Ecto neural progenitor cell (in vitro differentiated cells): ENCODE results near the gene MRPS18B.

Experiments
- DNase-seq: peaks from one replicate; pipeline ENCODE4 v3.0.0-alpha.2; 2018; ENCODE audit warnings: low spot score

The MRPS18B gene

DNA sequence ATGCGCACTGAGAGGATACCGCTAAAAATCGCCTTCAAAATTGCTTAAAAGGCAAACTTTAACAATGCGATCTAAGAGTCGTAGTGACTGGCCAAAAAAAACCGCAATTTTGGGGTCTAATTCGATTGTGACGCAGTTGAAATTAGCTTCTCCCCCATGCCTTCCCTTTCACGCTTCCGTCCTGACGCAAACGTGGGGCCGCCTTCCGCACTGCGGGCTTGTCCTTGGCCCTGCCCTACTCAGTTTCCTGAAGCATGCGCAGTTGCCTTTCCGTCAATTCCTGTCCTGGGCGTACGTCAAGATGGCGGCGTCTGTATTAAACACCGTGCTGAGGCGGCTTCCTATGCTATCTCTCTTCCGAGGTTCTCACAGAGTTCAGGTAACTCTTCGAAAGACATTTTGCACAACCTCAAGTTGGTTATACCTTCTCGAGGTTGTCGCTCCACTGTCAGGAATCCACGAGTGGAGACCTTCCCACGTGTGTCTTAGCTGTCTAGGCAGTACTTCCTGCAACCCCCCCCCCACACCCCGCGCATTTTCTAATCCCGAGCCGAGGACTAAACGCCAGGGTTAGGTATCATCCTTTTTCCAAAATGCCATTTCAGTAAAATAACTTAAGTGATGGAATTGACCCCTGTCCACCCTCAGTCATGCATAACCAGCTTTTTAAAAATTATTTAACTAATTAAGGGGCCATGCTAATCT lies at the start of gene MRPS18B:
Gene MRPS18B, plus strand, starts transcription at position 276 of the 705 bp plus-strand sequence. Its CDS starts 26 bp downstream, at position 302.
- DNase-seq = peak; percentile 95

DNA sequence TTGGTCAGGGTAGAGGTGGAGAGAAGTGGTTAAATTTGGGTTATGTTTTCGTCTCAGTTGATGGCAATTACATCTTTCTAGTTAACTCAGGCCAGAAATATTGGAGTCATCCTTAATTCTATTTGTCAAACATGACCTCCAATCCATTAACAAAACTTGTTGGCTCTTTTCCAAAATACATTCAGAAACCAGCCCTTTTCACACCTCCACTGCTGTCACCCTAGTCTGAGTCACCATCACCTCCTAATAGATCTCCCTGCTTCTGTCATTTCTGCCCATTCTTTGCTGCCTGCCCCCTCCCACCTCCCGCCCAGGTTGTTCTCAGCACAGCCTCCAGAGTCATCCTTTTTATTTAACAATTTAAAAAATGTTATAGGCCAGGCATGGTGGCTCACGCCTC lies 49.4 kb upstream of the MRPS18B start:
- DNase-seq = no peak

DNA sequence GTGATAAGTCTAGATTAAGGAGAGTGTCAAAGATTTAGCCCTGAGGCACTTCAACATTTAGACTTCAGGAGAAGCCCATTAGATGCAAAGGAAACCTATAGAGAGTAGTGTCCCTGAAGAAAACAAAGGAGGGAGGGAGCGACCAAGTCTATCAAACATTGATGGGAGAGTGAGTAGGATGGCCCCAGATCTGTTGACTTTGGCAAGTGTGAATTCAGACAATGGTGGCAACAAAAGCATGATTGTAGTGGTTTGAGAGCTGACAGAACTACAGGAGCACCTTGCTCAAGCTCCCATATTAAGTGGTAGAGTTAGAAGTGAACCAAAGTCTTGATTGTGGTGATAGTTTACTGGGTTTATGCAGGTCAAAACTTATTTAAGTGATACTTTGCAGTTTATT lies 47.4 kb upstream of the MRPS18B start:
- DNase-seq = no peak

DNA sequence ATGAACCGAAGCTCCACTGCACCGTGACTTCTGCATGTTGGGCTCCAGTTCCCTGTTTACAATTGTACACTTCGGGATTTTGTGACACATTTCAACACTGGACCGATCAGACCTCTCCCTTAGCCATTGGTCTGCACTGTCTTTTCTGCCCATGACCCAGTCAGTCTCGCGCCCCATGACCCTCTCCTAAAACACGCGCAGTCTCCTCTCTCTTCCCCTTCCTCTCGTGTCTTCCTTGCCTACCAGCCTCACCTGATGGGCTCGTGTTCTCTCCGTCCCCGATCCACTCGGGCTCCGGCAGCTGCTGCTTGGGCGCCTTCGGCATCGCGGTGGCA lies 46.9 kb upstream of the MRPS18B start:
- DNase-seq = no peak

DNA sequence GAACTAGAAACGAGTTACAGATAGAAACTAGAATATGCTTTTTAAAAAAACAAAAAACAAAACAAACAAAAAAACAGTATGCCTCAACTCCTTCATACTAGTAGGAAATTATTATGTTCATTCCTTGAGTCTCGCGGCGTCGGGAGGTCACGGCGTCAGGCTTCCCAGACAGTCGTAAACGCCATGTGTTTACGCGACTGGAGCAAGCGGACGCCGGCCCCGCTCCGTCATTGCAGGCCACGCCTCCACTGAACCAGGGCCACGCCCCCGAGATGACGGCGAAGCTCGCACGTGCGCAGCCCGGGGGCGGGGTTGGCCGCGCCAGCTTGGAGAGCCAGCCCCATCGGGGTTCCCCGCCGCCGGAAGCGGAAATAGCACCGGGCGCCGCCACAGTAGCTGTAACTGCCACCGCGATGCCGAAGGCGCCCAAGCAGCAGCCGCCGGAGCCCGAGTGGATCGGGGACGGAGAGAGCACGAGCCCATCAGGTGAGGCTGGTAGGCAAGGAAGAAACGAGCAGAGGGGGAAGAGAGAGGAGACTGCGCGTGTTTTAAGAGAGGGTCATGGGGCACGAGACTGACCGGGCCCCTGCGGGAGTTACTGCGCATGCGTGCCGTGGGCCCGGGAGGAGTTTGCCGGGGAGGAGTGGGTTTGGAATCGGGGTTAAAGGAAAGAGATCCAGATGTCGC lies 46.4 kb upstream of the MRPS18B start, which contains the start of gene ABCF1:
Gene ABCF1, plus strand, starts transcription at position 368 of the 687 bp plus-strand sequence. Its CDS starts 46 bp downstream, at position 414.
- peak; percentile 99 for DNase-seq

DNA sequence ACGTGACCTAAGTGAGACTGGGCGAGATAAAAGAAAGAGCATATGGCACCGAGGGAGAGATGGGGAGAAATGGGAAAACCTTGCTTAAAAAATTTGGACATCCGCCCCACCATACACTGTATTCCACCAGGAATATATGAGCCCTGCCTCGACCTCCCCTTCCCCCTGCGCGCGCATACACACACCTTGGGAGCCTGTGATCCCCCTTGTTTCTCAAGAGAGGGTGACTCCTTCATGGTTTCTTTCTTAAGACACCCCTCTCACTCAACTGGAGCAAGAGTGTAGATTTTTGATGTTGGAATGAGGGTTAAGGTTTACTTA lies 45.9 kb upstream of the MRPS18B start:
- DNase-seq = no peak

DNA sequence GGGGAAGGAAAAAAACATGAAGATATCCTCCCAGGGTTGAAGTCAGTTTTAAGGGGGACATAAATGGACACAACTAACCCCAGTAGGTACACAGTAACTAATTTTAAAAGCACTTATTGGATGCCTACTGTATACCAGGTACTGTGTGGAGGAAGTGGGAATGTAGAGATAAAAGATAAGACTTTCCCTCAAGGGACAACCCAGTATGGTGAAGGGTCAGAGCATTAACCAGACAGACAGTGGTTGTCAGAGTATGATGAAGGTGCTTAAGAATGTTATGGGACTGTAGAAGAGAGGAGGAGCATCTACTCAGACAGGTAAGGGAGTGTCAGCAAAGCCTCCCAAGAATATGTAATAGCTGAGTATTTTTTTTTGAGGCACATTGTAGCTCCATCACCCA lies 45.5 kb upstream of the MRPS18B start:
- no peak for DNase-seq

DNA sequence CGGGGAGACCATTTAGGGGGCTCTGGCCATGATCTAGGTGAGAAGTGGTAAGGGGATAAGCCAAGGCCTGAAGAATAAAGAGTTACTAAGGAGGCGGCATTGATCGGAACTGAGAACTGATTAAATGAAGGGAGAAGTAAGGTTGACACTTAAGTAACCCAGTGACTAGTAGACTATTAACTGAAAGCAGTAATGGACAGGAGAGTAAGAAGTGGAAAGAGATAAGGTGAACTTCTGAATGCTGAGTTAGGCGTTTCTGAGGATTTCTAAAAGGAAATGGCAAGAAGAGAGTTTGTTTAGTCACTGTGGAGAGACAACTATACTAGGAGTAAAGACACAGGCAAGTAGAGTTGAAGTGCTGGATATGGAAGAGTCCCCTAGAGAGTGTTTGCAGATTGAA lies 44.5 kb upstream of the MRPS18B start:
- no peak for DNase-seq

DNA sequence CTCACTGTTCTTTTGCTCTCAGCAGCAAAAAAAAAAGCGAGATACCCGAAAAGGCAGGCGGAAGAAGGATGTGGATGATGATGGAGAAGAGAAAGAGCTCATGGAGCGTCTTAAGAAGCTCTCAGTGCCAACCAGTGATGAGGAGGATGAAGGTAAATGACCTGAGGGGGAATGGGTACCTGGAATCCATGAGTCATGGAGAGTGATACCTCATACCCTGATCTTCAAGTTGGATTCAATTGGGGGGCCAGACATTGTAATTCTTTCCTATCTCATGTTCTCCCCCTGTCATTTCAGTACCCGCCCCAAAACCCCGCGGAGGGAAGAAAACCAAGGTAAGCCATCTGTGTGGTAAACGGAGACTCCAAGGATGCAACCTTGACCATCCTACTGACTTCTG lies 39.6 kb upstream of the MRPS18B start:
- no peak for DNase-seq

DNA sequence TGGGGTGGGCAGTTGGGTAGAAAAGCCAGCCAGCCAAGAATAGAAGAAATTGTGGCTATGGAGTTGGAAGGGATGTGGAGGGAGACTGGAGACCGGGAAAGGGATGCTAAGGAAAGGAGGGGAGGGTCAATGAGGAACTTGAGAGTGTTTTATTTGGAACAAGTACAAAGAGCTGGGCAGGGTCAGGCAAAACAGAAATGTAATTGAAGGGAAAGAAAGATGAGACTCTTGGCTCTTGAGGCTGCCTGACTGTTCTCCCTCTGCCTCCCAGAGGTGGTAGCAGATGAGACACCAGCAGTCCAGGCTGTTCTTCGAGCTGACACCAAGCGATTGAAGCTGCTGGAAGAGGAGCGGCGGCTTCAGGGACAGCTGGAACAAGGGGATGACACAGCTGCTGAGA lies 33.7 kb upstream of the MRPS18B start:
- no peak for DNase-seq

DNA sequence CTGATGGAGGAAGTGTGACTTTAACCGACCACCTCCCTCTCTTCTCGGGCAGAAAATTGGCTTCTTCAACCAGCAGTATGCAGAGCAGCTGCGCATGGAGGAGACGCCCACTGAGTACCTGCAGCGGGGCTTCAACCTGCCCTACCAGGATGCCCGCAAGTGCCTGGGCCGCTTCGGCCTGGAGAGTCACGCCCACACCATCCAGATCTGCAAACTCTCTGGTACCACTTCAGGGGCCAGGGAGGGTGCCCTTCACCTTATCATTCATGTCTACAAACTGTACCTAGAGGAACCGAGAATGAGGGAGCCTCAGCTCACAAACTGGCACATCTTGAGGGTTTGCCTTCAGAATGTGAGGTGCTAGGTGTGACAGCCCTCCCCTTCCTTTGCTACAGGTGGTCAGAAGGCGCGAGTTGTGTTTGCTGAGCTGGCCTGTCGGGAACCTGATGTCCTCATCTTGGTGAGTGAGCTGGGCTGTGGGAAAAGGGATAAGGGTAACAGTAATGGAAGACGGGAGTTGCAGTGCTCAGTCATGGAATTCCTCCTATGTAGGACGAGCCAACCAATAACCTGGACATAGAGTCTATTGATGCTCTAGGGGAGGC lies 27.8 kb upstream of the MRPS18B start:
- no peak for DNase-seq

DNA sequence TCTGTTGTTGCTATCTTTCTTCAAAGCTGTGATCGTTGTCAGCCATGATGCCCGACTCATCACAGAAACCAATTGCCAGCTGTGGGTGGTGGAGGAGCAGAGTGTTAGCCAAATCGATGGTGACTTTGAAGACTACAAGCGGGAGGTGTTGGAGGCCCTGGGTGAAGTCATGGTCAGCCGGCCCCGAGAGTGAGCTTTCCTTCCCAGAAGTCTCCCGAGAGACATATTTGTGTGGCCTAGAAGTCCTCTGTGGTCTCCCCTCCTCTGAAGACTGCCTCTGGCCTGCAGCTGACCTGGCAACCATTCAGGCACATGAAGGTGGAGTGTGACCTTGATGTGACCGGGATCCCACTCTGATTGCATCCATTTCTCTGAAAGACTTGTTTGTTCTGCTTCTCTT lies 27.1 kb upstream of the MRPS18B start:
- no peak for DNase-seq

DNA sequence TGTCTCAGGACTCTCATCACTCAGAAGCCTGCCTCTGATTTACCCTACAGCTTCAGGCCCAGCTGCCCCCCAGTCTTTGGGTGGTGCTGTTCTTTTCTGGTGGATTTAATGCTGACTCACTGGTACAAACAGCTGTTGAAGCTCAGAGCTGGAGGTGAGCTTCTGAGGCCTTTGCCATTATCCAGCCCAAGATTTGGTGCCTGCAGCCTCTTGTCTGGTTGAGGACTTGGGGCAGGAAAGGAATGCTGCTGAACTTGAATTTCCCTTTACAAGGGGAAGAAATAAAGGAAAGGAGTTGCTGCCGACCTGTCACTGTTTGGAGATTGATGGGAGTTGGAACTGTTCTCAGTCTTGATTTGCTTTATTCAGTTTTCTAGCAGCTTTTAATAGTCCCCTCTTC lies 26.6 kb upstream of the MRPS18B start:
- no peak for DNase-seq

DNA sequence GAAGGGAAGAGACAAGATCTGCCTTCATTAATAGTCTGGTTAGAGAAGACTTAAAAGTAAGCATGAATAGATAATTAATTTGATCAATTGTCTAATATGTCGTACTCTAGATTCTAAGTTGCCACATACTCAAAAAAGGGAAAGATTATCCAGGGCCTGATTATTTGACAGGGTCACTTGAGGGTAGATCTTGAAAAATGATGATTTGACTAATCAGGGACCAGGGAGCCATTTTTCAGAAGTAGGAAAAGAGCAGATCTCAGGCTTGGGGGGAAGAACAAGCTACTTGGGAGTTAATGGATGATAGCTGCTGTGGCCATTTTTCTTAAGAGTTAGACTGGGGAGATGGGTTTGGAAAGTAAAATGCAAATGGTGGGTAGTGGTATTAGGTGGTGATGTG lies 25.4 kb upstream of the MRPS18B start:
- DNase-seq = no peak

DNA sequence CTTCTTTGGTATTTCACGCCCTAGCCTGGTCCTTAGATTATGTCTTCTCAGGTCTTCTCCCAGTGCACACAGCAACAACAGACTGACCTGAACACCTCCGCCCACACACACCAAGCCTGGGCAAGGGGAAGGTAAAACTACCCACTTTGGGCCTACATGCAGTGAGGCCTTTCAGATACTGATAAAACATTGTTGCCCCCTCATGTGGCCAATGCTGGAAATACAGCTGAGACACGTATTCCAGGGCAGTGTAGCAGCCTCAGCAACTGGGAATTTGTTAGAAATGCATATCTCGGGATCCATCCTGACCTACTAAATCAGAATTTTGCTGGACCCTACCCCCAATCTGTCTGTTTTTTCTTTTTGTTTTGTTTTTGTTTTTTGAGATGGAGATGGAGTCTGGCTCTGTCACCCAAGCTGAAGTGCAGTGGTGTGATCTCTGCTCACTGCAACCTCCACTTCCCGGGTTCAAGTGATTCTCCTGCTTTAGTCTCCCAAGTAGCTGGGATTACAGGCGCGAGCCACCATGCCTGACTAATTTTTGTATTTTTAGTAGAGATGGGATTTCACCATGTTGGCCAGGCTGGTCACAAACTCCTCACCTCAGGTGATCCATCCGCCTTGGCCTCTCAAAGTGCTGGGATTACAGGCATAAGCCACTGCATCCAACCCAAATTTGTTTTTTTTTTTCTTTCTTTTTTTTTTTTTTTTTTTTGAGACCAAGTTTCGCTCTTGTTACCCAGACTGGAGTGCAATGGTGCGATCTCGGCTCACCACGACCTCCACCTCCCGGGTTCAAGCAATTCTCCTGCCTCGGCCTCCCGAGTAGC lies 20.1 kb upstream of the MRPS18B start:
- peak; percentile 80 for DNase-seq

DNA sequence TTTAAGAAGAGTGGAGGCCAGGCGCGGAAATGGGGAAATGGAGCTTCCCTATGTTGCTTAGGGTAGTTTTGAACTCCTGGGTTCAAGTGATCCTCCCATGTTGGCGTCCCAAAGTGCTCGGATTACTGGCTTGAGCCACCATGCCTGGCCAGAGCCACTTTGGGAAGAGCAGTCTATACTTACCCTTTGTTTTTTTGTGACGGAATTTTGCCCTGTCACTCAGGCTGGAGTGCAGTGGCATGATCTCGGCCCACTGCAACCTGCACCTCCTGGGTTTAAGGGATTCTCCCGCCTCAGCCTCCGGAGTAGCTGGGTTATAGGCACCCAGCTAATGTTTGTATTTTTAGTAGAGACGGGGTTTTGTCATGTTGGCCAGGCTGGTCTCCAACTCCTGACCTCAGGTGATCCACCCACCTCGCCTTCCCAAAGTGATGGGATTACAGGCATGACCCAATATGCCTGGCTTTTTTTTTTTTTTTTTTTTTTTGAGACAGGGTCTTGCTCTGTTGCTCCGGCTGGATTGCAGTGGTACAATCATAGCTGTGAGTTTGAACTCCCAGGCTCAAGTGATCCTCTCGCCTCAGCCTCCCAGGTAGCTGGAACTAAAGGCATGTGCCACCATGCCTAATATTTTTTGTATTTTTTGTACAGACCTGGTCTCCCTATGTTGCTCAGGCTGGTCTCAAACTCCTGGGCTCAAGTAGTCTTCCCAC lies 18.6 kb upstream of the MRPS18B start:
- DNase-seq = no peak

DNA sequence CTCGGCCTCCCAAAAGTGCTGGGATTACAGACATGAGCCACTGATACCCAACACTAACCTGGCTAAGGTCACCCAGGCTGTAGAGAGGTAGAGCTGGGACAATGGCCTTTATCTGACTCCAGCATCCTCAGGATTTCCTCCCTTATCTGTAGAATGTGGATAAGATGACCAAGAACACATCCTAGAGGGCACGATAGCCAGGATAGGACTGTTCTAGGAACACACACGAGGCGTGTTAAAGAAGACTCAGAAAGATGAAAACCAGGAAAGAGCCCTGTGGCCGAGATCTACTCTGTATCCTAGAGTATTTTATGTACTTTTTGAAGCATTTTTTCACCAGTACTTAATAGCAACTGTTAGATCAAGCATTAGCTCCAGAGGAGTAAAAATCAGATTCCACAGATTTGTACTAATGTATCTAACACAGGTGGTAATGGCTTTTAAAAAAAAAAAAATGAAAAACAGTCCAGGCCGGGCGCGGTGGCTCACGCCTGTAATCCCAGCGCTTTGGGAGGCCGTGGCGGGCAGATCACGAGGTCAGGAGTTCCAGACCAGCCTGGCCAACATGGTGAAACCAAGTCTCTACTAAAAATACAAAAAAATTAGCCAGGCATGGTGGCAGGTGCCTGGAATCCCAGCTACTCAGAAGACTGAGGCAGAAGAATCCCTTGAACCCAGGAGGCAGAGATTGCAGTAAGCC lies 17.9 kb upstream of the MRPS18B start:
- DNase-seq = no peak

DNA sequence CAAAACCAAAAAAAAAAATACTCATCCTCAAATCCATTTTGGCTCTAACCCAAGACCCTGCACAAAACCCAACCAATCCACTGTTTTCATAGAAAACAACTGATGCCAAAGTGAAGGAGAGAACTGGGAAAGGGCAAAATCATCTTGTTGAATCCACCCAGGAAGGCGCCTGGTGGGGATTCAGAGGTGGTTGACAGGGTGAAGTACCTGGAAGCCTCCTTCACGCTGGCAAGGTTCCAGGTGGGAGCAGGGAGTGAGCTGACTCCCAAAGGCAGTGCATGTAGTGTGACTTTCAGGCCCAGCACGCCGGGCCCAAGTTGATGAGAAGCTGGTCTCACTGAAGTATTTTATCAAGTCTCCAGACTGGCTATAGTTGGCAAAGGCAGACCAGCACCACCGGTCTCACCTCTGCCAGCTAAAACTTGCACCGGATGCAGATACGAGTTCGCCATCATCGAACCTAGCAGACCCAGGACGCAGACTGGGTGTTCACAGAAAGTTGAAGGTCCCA lies 17.1 kb upstream of the MRPS18B start:
- DNase-seq = no peak

DNA sequence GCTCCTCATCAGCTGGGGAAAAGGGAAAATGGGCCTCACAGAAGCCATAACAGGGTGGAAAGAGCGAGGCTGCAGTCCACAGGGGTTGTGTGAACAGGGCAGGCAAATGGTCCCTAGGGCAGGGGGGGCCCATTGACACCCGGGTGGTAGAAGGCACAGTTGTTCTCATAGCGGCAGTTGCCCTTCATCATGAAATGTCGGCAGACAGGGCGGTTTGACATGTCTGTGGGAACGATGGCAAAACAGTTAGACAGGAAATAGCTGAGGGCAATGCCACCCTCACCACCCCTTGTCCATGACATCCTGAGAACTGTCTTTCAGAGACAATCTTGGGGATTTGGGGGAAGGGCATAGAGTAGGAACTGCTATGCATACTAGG lies 16.2 kb upstream of the MRPS18B start:
- DNase-seq = no peak

DNA sequence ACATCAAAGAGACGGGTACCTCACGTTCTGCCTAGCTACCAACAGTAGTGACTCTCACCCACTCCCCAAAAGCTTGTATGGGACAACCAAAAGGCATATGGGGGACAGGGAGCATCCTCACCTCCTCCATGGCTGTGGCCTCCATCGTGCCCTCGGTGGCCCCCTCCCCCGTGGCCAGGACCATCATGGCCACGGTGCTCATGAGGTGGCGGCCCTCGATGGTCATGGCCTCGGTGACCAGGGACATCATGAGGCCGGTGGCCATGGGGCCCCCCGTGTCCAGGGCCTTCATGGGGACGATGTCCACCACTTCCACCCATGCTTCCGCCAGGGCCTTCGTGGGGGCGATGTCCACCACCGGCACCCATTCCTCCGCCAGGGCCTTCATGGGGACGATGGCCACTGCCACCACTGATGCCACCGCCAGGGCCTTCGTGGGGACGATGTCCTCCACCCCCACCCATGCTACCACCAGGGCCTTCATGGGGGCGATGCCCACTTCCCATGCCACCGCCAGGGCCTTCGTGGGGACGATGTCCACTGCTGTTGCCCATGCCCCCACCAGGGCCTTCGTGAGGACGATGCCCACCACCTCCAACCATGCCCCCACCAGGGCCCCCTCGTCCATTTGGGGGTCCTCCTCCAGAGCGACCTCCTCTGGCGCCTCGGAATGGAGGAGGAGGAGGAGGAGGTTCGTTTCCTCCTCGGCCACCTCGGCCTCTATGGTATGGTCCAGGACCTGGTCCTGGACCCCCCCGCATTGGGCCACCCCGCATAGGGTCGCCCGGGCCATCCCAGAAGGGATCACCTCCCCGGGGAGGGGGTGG lies 15.6 kb upstream of the MRPS18B start:
- DNase-seq = no peak
